Smooth muscle cell (in vitro differentiated cells): Measurements from ENCODE around the gene CYBA. TPM values are rescaled to one million over a fixed set of nuclear protein-coding genes. Genes with fewer than 3 reads are reported as not detected.

Experiments
- DNase-seq: peaks from one replicate; lab custom pipeline; 2025; ENCODE audit not compliant: unreplicated experiment; lab: John Stamatoyannopoulos, UW
- H2AFZ ChIP-seq: fragments of 200-600 bp; sonication (generic); 2 replicates; pipeline ENCODE4 v1.6.0; 2016; ENCODE audit warnings: antibody characterized with exemption, low read depth, mild to moderate bottlenecking
- H3F3A ChIP-seq: fragments of 200-600 bp; sonication (generic); 2 replicates; pipeline ENCODE4 v1.6.0; 2017; ENCODE audit warnings: antibody characterized with exemption, low read depth
- H3K27ac ChIP-seq: fragments of 200-600 bp; sonication (generic); 2 replicates; pipeline ENCODE4 v1.5.1; 2016; ENCODE audit warnings: low read depth, mild to moderate bottlenecking
- H3K27me3 ChIP-seq: fragments of 200-600 bp; sonication (generic); 2 replicates; pipeline ENCODE4 v1.6.1; 2016; ENCODE audit warnings: low read depth, mild to moderate bottlenecking
- H3K36me3 ChIP-seq: fragments of 200-600 bp; sonication (generic); 2 replicates; pipeline ENCODE4 v1.5.1; 2016; ENCODE audit warnings: low read depth
- H3K4me1 ChIP-seq: fragments of 200-600 bp; sonication (generic); 2 replicates; pipeline ENCODE4 v1.5.1; 2016; ENCODE audit warnings: low read depth
- H3K4me2 ChIP-seq: fragments of 200-600 bp; sonication (generic); 2 replicates; pipeline ENCODE4 v1.6.0; 2016; ENCODE audit warnings: mild to moderate bottlenecking
- H3K4me3 ChIP-seq: fragments of 200-600 bp; sonication (generic); 2 replicates; pipeline ENCODE4 v1.5.1; 2016; ENCODE audit warnings: mild to moderate bottlenecking
- H3K79me2 ChIP-seq: fragments of 200-600 bp; sonication (generic); 2 replicates; pipeline ENCODE4 v1.6.0; 2016; ENCODE audit warnings: low read depth, mild to moderate bottlenecking
- H3K9ac ChIP-seq: fragments of 200-600 bp; sonication (generic); 2 replicates; pipeline ENCODE4 v1.6.0; 2016; ENCODE audit warnings: low read depth
- H3K9me3 ChIP-seq: fragments of 200-600 bp; sonication (generic); replicated peaks from 2 replicates; pipeline ENCODE4 v1.5.1; 2016; ENCODE audit warnings: low read depth
- H4K20me1 ChIP-seq: fragments of 200-600 bp; sonication (generic); 2 replicates; pipeline ENCODE4 v1.6.0; 2016; ENCODE audit warnings: low read depth
- WGBS: methylation state at CpG from one replicate; pipeline ENCODE4 v1.1.7; 2016; ENCODE audit warnings: low lambda C conversion rate; 5-methylcytosine and 5-hydroxymethylcytosine counted together
- polyA plus RNA-seq: library from polyadenylated mRNA; unstranded; fragments of >200 nt; fragmentation: Nextera tagmentation; extraction: Ambion mirVana; gene quantifications from 2 replicates; pipeline ENCODE4 v1.2.1, GENCODE V29; 2016
- total RNA-seq: library from RNA; depleted of rRNA; stranded (reverse); fragments of >200 nt; gene quantifications from 2 replicates; pipeline ENCODE4 v1.2.3, GENCODE V29; 2014
- TF ChIP-seq, protein P1 (sequence below): fragments of 200-600 bp; sonication (generic); IDR thresholded peaks from 2 replicates; pipeline ENCODE4 v1.5.1; 2017; ENCODE audit warnings: borderline replicate concordance, mild to moderate bottlenecking, antibody characterized with exemption; ENCODE audit not compliant: insufficient read depth, poor library complexity, severe bottlenecking

CYBA gene
- total and polyA plus RNA-seq, 2 experiments from 2014 or later, result 181 to 388 TPM

DNA sequence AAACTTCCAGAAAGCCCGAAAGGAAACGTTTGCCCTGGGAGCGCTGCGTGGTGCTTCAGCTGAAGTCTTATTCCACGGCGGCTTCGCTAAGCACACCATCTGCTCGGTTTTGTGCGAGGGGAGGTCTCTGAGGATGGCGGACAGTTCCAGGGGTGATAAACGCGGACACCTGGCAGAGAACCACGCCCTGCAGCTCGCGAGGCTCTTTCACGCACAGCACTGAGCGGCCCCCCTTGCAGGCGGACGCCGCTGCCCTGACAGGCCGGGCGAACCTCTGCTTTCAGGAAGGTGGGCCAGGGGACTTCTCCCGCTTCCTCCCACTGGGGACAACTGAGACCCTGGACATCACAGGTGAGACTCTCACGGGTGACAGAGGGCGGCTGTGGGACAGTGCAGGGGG lies 8.3 kb upstream of the CYBA start:
- Histone ChIP-seq H3F3A (no peaks in the 10 kb centered on the region), H3K4me3 (no peak overlapping the region), H3K9ac (no peak overlapping the region), H3K79me2 (peaks cover 50% of the 10 kb centered on the region), H3K27me3 (no peaks in the 10 kb centered on the region), H3K36me3 (no peaks in the 10 kb centered on the region), H3K27ac (no peak overlapping the region), H2AFZ (no peak overlapping the region), H3K9me3 (no peaks in the 10 kb centered on the region), H3K4me2 (no peak overlapping the region), H4K20me1 (peaks cover 65% of the 10 kb centered on the region), H3K4me1 (peaks cover 5% of the 10 kb centered on the region)
- TF ChIP-seq, protein P1, sequence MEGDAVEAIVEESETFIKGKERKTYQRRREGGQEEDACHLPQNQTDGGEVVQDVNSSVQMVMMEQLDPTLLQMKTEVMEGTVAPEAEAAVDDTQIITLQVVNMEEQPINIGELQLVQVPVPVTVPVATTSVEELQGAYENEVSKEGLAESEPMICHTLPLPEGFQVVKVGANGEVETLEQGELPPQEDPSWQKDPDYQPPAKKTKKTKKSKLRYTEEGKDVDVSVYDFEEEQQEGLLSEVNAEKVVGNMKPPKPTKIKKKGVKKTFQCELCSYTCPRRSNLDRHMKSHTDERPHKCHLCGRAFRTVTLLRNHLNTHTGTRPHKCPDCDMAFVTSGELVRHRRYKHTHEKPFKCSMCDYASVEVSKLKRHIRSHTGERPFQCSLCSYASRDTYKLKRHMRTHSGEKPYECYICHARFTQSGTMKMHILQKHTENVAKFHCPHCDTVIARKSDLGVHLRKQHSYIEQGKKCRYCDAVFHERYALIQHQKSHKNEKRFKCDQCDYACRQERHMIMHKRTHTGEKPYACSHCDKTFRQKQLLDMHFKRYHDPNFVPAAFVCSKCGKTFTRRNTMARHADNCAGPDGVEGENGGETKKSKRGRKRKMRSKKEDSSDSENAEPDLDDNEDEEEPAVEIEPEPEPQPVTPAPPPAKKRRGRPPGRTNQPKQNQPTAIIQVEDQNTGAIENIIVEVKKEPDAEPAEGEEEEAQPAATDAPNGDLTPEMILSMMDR, result no peak
- 97% methylated on average over 25 of the region's 25 CpGs for WGBS
- no peak for DNase-seq

DNA sequence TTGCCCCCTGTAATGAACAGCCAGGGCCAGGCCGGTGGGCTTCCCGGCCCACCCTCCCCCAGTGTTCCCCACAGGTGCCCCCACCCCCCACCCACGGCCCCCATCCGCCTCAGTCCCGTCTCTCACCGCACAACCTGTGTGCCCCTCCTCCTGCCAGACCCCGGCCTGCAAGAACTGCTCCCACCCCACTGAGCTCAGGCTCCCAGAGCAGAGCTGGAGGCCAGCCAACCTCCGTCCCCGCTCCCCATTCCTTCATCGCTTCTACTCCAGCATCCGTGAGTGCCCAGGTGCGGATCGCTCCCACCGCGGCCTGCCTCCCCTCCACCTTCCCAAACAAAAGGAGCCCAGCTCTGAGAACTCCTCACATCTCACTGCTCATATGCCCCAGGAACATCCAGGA lies 7.9 kb upstream of the CYBA start:
- Histone ChIP-seq H3K9ac (no peak overlapping the region), H3K4me1 (peaks cover 5% of the 10 kb centered on the region), H3K27ac (no peak overlapping the region), H4K20me1 (peaks cover 65% of the 10 kb centered on the region), H3F3A (no peaks in the 10 kb centered on the region), H3K4me2 (no peak overlapping the region), H3K36me3 (no peaks in the 10 kb centered on the region), H3K27me3 (no peaks in the 10 kb centered on the region), H2AFZ (no peak overlapping the region), H3K4me3 (no peak overlapping the region), H3K79me2 (peaks cover 48% of the 10 kb centered on the region), H3K9me3 (no peaks in the 10 kb centered on the region)
- no peak for DNase-seq
- 96% methylated on average over 12 of the region's 15 CpGs for WGBS
- TF ChIP-seq, protein P1, result no peak

DNA sequence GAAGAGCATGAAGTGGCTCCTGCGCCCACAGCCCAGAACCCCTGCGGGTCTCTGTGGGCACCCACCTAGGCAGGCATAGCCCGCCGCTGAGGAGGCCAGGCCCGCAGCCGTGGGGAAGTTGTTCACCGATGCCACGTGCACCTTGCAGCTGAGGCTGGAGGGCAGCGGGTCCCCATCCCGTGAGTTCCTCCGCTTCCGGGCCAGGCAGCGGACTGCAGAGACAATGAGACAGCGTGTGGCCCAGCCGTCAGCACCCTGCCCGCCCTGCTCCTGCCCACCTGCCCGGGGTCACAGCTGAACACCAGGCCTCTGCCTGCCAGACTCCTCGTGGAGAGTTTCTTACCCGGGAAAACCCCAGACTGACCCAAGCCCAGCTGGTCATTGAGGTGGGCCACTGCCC lies 6.5 kb upstream of the CYBA start:
- no peak for DNase-seq
- Histone ChIP-seq H3F3A (no peaks in the 10 kb centered on the region), H3K79me2 (peaks cover 38% of the 10 kb centered on the region), H3K4me1 (peaks cover 5% of the 10 kb centered on the region), H3K36me3 (no peaks in the 10 kb centered on the region), H3K9ac (no peak overlapping the region), H4K20me1 (peaks cover 63% of the 10 kb centered on the region), H3K27me3 (no peaks in the 10 kb centered on the region), H3K4me3 (no peak overlapping the region), H3K9me3 (no peaks in the 10 kb centered on the region), H2AFZ (no peak overlapping the region), H3K27ac (no peak overlapping the region), H3K4me2 (no peak overlapping the region)
- TF ChIP-seq, protein P1, result no peak
- 97% methylated on average over 19 of the region's 19 CpGs for WGBS

DNA sequence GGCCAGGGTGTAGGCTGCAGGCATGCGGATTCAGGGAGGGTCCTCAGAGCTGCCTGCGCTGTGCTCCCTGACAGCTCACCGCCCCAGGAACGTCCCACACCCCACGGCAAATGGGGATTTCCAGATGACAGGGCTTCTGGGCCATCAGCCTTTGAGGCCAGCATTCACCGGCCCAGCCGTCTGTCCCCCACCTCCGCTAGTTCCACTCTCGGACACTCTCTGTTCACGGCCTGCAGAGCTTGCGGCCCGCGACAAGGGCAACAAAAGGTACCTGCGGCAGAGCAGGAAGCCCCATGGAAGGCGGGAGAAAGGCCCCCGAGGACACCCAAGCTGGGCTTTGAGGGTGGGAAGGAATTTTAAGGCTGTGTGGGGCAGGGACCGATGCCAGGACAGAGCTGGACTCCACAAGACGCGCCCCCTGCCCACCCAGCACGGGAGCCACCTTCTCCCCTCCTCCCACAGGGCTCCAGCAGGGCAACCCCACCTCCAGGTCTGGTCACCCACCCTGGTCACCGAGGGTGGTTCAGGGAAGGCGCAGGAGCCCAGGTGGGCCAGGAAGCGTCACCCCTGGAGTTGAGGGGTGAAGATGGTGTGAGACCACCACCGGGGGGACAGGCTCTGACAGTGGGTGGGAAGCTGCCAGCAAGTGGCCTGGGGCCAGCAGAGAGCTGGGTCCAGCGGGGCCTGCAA lies 5.6 kb upstream of the CYBA start:
- peaks cover 55% of the 10 kb centered on the region for H4K20me1 ChIP-seq
- H3K79me2 ChIP-seq, result peaks cover 29% of the 10 kb centered on the region
- H3K9me3 ChIP-seq, result no peaks in the 10 kb centered on the region
- H3K27ac ChIP-seq, result no peak overlapping the region
- no peak overlapping the region for H3K9ac ChIP-seq
- WGBS, result 93% methylated on average over 25 of the region's 25 CpGs
- H3K4me2 ChIP-seq, result no peak overlapping the region
- H3K4me3 ChIP-seq, result no peak overlapping the region
- TF ChIP-seq, protein P1, result no peak
- no peaks in the 10 kb centered on the region for H3F3A ChIP-seq
- H3K36me3 ChIP-seq, result no peaks in the 10 kb centered on the region
- peaks cover under 1% of the 10 kb centered on the region for H3K4me1 ChIP-seq
- DNase-seq, result no peak
- no peaks in the 10 kb centered on the region for H3K27me3 ChIP-seq
- H2AFZ ChIP-seq, result no peak overlapping the region
